Stomach (tissue), 9 donors: ENCODE data around the gene HDHD5. TPM values are rescaled to one million over a fixed set of nuclear protein-coding genes. Genes with fewer than 3 reads are reported as not detected.

Experiments
- DNase-seq, 2 donors: peaks; one replicate each; pipeline versions ENCODE4 v3.0.0 to v3.0.0-alpha.2; 2013 to 2019
- H3K27ac ChIP-seq, 5 donors: fragments of 200-600 bp in 4 of 5; sonication (generic) in 4 of 5; one replicate each; pipeline ENCODE4 v1.5.1; 2013 to 2019; ENCODE audit warnings: mild to moderate bottlenecking in 1 of 5, moderate library complexity in 1 of 5
- H3K27me3 ChIP-seq, 3 donors: fragments of 200-600 bp; sonication (generic); one replicate each; pipeline ENCODE4 v1.5.1; 2017 to 2019; ENCODE audit warnings: mixed run types in 1 of 3
- H3K36me3 ChIP-seq, 4 donors: fragments of 200-600 bp; sonication (generic); 1 replicate in 3 of 4; 2 replicates in 1 of 4; pipeline ENCODE4 v1.5.1; 2016 to 2019
- H3K4me1 ChIP-seq, 4 donors: fragments of 200-600 bp; sonication (generic); one replicate each; pipeline ENCODE4 v1.5.1; 2016 to 2019
- H3K4me3 ChIP-seq, 4 donors: fragments of 200-600 bp; sonication (generic) in 3 of 4; one replicate each; pipeline ENCODE4 v1.5.1; 2016 to 2019; ENCODE audit warnings: mild to moderate bottlenecking in 1 of 4
- H3K9me3 ChIP-seq, 4 donors: fragments of 200-600 bp; sonication (generic); one replicate each; pipeline ENCODE4 v1.5.1; 2016 to 2019
- EP300 ChIP-seq: sonication (generic); formaldehyde crosslinking; IDR thresholded peaks from one replicate; pipeline ENCODE4 v1.6.1; 2017; ENCODE audit warnings: antibody characterized with exemption
- POLR2A ChIP-seq, 4 donors: fragments of 450-650 bp; IDR thresholded peaks; one replicate each; pipeline ENCODE4 v1.6.1; 2016; ENCODE audit warnings: antibody characterized with exemption in 4 of 4, control low read depth in 2 of 4, mild to moderate bottlenecking in 1 of 4, moderate library complexity in 1 of 4
- POLR2AphosphoS5 ChIP-seq, 3 donors: sonication (generic); formaldehyde crosslinking; IDR thresholded peaks; one replicate each; pipeline ENCODE4 v1.6.1; 2016; ENCODE audit warnings: antibody characterized with exemption in 3 of 3
- WGBS, 5 donors: extraction: QIAGEN DNeasy Blood & Tissue Kit in 3 of 5; methylation state at CpG; one replicate each; pipeline versions ENCODE4 v1.1.5 to v1.1.7; 2013 to 2018; 5-methylcytosine and 5-hydroxymethylcytosine counted together
- intact Hi-C: fragments of 100-400 bp; cut with DNase I; formaldehyde crosslinking; loops from one replicate; pipeline ENCODE4 v1.15.1; 2023; ENCODE audit warnings: low total_unique reads
- polyA plus RNA-seq, 3 donors: library from polyadenylated mRNA; stranded (reverse); fragments of 200-250 nt; gene quantifications; one replicate each; pipeline ENCODE4 v1.2.3, GENCODE V29; 2013
- total RNA-seq, 5 donors: library from RNA; depleted of rRNA; stranded (reverse); fragments of >200 nt; gene quantifications; one replicate each; pipeline versions ENCODE4 v1.1.0 to v1.2.3, GENCODE V29; 2014 to 2016
- TF ChIP-seq, protein P1 (sequence below), 7 experiments: fragments of 450-650 bp in 4 of 7; fragments of 200-600 bp in 3 of 7; sonication (generic) in 3 of 7; IDR thresholded peaks; one replicate each; pipeline ENCODE4 v1.5.1; 2016 to 2019; ENCODE audit warnings: antibody characterized with exemption in 7 of 7, control low read depth in 2 of 7, mild to moderate bottlenecking in 1 of 7
- donor health status: healthy with polysubstance abuse.
- donor health status: Bipolar disorder and iron deficiency.
- donor health status: healthy.

HDHD5 gene
- total and polyA plus RNA-seq, 8 donors, result 22.8 to 190 (median 34.0) TPM

DNA sequence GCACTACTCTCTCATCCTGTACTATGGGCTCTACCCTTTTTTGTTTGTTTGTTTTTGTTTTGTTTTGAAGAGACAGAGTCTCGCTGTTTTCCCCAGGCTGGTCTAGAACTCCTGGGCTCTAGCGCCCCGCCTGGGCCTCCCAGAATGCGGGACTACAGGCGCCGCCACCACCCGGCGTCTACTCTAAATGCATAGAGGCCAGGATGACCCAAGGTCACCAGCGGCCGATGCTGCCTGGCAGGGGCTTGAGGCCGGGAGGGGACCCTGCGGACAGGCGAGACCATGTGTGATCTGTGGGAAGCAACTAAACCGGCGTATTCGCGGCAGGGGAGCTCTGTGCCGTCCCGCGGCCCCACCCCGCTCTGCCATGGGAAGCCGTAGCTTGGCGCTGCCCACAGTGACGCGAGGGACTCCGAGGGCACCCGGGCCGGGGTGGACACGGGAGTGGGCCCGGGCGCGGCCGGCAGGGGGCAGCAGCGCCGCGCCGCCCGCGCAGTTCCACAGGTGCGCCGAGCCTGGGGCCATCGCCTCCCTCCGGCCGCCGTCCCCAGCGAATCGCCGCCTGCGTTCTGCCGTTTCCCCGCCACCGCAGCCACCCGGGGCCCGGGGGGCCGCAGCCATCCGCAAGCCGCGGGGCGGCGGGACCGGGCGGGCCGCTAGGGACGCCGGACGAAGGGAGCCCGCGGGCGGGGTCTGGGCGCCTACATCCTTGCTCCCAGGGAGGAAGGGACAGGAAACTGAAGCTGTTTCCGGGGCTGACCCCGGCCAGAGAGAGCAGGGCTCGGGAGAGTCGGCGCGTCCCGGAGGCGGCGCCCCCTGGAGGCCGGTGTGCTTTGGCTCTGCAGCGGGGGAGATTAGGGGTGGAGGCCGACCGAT is 12.3 kb upstream of the HDHD5 start:
- no peak for TF ChIP-seq EP300
- TF ChIP-seq POLR2A (IDR thresholded peaks at IDR 0.05), result no peak
- TF ChIP-seq POLR2AphosphoS5 (IDR thresholded peaks at IDR 0.05), result peak in 2 of 3 donors; percentile 49 to 55
- TF ChIP-seq, protein P1, sequence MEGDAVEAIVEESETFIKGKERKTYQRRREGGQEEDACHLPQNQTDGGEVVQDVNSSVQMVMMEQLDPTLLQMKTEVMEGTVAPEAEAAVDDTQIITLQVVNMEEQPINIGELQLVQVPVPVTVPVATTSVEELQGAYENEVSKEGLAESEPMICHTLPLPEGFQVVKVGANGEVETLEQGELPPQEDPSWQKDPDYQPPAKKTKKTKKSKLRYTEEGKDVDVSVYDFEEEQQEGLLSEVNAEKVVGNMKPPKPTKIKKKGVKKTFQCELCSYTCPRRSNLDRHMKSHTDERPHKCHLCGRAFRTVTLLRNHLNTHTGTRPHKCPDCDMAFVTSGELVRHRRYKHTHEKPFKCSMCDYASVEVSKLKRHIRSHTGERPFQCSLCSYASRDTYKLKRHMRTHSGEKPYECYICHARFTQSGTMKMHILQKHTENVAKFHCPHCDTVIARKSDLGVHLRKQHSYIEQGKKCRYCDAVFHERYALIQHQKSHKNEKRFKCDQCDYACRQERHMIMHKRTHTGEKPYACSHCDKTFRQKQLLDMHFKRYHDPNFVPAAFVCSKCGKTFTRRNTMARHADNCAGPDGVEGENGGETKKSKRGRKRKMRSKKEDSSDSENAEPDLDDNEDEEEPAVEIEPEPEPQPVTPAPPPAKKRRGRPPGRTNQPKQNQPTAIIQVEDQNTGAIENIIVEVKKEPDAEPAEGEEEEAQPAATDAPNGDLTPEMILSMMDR (IDR thresholded peaks at IDR 0.05), result peak in 5 of 7 experiments; percentile 54 to 92 (median 77)
- H3K4me3 ChIP-seq, result peak overlapping the region; percentile 60 to 87 (median 67)
- H3K9me3 ChIP-seq, result no peaks in the 10 kb centered on the region
- H3K27me3 ChIP-seq, result no peaks in the 10 kb centered on the region
- peak overlapping the region; percentile 93 to 99 (median 96) for H3K27ac ChIP-seq
- peak; percentile 90 to 95 for DNase-seq
- H3K4me1 ChIP-seq, result peaks cover 6 to 18% (median 10%) of the 10 kb centered on the region in 4 donors
- 1% methylated on average over 19 to 83 of the region's 83 CpGs for WGBS, 5 donors
- intact Hi-C loops, result loop anchor here (10.0 kb wide), 2 partner anchors 87 to 333 kb away; partner anchors contain the start of gene IL17RA
- no peaks in the 10 kb centered on the region for H3K36me3 ChIP-seq

DNA sequence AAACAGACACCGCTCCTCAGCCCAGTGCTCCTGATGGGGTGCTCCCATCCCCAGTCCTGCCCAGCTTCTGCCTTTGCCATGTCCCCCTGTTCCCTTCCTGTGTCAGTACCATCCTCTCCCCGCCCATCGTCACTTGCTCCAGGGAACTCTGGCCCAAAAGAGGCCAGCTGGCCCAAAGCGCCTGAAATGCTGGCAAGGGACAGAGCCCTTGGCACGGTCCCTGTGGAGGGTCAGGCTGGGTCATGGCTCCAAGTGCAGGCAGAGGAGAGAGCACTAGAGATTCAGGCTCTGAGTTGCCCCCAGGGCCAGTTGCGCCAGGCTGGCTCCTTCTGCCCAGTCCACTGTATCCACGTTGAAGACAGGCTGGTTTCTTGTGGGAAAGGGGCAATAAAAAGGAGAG is 8.4 kb upstream of the HDHD5 start:
- DNase-seq, result peak in 1 of 2 donors; percentile 70
- intact Hi-C loops, result no loop called here

DNA sequence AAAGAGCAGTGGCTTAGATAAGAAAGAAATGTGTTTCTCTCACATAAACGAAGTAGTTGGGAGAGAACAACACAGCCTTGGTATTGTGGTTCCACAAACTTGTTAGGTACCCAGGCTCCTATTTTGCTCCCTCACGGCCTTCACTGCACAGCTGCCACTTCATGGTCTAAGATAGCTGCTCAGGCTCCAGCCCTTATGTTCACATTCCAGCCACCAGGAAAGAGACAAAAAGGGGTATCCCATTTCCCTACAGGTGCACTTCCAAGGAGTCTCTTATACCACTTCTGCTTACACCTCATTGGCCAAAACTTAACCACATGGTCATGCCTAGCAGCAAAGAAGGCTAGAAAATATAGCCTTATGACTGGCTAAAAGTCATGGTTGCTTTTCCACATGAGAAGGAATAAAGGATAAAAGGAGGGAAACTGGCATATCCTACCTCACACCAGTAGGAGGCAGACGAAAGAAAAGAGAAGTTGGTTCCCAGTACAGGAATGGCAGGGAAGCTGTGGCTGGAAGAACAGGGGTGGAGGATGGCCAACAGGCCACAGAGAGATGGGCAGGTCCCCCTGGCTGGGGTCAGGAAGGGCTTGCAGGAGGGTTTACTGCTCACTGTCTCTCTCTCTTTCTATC is 5.4 kb upstream of the HDHD5 start:
- H3K4me3 ChIP-seq, result no peak overlapping the region
- no peaks in the 10 kb centered on the region for H3K27me3 ChIP-seq
- intact Hi-C loops, result no loop called here
- DNase-seq, result no peak
- H3K9me3 ChIP-seq, result no peaks in the 10 kb centered on the region
- H3K4me1 ChIP-seq, result peaks cover 4 to 20% (median 10%) of the 10 kb centered on the region in 4 donors
- TF ChIP-seq EP300 (no peak), POLR2A (IDR thresholded peaks at IDR 0.05) (no peak), POLR2AphosphoS5 (IDR thresholded peaks at IDR 0.05) (no peak)
- TF ChIP-seq, protein P1 (IDR thresholded peaks at IDR 0.05), result no peak
- WGBS, 5 donors, result 85 to 91% (median 87%) methylated on average over 3 of the region's 3 CpGs
- no peaks in the 10 kb centered on the region for H3K36me3 ChIP-seq
- H3K27ac ChIP-seq, result no peak overlapping the region

More for the DNA sequence above, 8.4 kb upstream of the HDHD5 start:
- Histone ChIP-seq H3K27me3 (no peaks in the 10 kb centered on the region), H3K4me3 (no peak overlapping the region), H3K36me3 (no peaks in the 10 kb centered on the region), H3K9me3 (no peaks in the 10 kb centered on the region), H3K4me1 (peaks cover 6 to 15% (median 9%) of the 10 kb centered on the region in 4 donors), H3K27ac (no peak overlapping the region)
- TF ChIP-seq, protein P1 (IDR thresholded peaks at IDR 0.05), result no peak
- TF ChIP-seq POLR2AphosphoS5 (IDR thresholded peaks at IDR 0.05) (no peak), POLR2A (IDR thresholded peaks at IDR 0.05) (no peak), EP300 (no peak)
- WGBS, 5 donors, result 24 to 42% (median 30%) methylated on average over 7 of the region's 7 CpGs

DNA sequence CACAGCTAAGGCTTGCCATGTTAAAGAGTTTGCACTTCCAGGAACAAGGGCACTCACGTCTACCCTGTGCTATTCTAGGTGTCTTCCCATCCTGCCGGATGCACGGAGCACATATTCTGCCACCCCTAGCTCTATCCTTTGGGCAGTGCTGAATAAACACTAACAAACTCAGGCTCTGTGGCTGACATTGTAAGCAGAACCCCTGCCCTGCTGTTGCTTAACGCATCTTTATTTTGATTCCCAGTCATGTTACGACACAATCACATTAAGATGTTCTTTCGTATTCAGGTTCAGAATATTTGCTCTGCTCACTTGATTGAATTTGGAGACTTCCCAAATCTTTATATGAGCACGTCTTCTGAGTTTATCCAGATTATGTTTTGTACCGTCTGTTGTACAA is 3.7 kb upstream of the HDHD5 start:
- TF ChIP-seq POLR2AphosphoS5 (IDR thresholded peaks at IDR 0.05), result no peak
- no peak for TF ChIP-seq POLR2A (IDR thresholded peaks at IDR 0.05)
- TF ChIP-seq, protein P1 (IDR thresholded peaks at IDR 0.05), result no peak
- TF ChIP-seq EP300, result no peak
- Histone ChIP-seq H3K4me1 (peaks cover 13 to 27% (median 22%) of the 10 kb centered on the region in 4 donors), H3K36me3 (no peaks in the 10 kb centered on the region), H3K27ac (no peak overlapping the region), H3K27me3 (no peaks in the 10 kb centered on the region), H3K4me3 (no peak overlapping the region), H3K9me3 (no peaks in the 10 kb centered on the region)
- no peak for DNase-seq
- intact Hi-C loops, result no loop called here
- WGBS, 5 donors, result 63 to 91% (median 80%) methylated on average over 8 of the region's 8 CpGs
